HG03342 (cell line): ENCODE measurements around the gene ASB11.

Experiments
- ATAC-seq: cut with Tn5 transposase; IDR thresholded peaks from one replicate; pipeline ENCODE4 v1.9.1; 2021; ENCODE audit warnings: mild to moderate bottlenecking, moderate library complexity; ENCODE audit not compliant: unreplicated experiment

ASB11 gene

GRCh38 chrX:15235001-15235400, 80.4 kb downstream of the ASB11 start:
- no peak for ATAC-seq

DNA sequence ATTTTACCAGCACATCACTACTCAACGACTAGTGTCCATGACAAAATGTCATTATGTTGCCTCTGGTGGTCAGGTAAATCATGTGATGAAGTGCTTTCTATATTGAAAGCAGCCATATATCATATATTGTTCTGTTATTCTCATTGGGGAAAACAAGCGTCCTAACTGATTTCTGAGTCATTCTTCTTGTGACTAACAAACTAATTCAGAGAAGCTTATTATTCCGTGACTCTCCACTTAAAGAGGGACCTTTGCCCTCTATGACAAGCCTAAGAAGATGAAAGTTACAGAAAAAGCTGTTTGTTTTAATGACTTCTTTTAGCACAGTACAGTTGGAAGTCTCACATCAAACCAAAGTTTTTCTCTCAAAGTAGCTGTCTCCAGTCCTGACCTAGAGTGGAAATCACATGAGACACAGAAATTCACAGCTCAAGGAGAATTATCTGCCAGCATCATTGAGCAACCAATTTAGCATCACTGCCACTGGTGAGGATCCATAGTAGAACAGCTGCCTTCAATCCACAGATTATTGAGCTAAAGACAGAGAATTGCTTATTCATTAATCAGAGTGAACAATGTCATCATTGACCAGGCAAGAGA, 81.9 kb downstream of the ASB11 start:
- ATAC-seq = no peak
